Fibroblast of pulmonary artery (primary cell): Measurements from ENCODE around the gene C1QL1.

Experiments
- DNase-seq: peaks from one replicate; pipeline ENCODE4 v3.0.0-alpha.2; 2010; ENCODE audit warnings: low read depth
- H3K4me3 ChIP-seq: replicated peaks from 2 replicates; pipeline ENCODE4 v1.5.1; 2011; ENCODE audit warnings: low read depth, mild to moderate bottlenecking, control low read depth, low read length, moderate library complexity
- CTCF ChIP-seq: IDR thresholded peaks from 2 replicates; pipeline ENCODE4 v1.5.1; 2011; ENCODE audit warnings: mild to moderate bottlenecking, control low read depth, low read length, inconsistent platforms; ENCODE audit errors: missing control alignments

C1QL1 gene

GRCh38 chr17:44998646-44999045 lies 30.5 kb upstream of the C1QL1 start:
- no peak overlapping the region for H3K4me3 ChIP-seq
- no peak for DNase-seq
- TF ChIP-seq CTCF: no peak

- H3K4me3 ChIP-seq: no peak overlapping the region
- peak; percentile 35 for DNase-seq
- TF ChIP-seq CTCF: no peak
Measured at GRCh38 chr17:44997733-44998520, 29.8 kb upstream of the C1QL1 start.

- H3K4me3 ChIP-seq: no peak overlapping the region
- no peak for TF ChIP-seq CTCF
- DNase-seq: no peak
Measured at GRCh38 chr17:44996304-44996703, 28.2 kb upstream of the C1QL1 start.

GRCh38 chr17:44995436-44996001 lies 27.4 kb upstream of the C1QL1 start:
- H3K4me3 ChIP-seq: no peak overlapping the region
- DNase-seq: no peak
- no peak for TF ChIP-seq CTCF

GRCh38 chr17:44992242-44992939 lies 24.3 kb upstream of the C1QL1 start:
- no peak overlapping the region for H3K4me3 ChIP-seq

GRCh38 chr17:44990994-44991393 lies 22.9 kb upstream of the C1QL1 start:
- no peak for TF ChIP-seq CTCF
- DNase-seq: no peak
- no peak overlapping the region for H3K4me3 ChIP-seq

More at GRCh38 chr17:44992242-44992939, 24.3 kb upstream of the C1QL1 start:
- DNase-seq: no peak
- TF ChIP-seq CTCF: no peak
